HG03039 (cell line): ENCODE data around the gene ST6GALNAC4.
A peak's percentile ranks its signal among the peaks of the same experiment; 100 is the strongest.
"Not testable (repeated sequence)": the region's sequence is repeated elsewhere in the genome, so short reads cannot be mapped to it uniquely, and the experiment has no call there.

Experiments used
- ATAC-seq: cut with Tn5 transposase; IDR thresholded peaks from one replicate; pipeline ENCODE4 v1.9.1; 2021; ENCODE audit warnings: mild to moderate bottlenecking, moderate library complexity; ENCODE audit not compliant: unreplicated experiment

The ST6GALNAC4 gene

DNA sequence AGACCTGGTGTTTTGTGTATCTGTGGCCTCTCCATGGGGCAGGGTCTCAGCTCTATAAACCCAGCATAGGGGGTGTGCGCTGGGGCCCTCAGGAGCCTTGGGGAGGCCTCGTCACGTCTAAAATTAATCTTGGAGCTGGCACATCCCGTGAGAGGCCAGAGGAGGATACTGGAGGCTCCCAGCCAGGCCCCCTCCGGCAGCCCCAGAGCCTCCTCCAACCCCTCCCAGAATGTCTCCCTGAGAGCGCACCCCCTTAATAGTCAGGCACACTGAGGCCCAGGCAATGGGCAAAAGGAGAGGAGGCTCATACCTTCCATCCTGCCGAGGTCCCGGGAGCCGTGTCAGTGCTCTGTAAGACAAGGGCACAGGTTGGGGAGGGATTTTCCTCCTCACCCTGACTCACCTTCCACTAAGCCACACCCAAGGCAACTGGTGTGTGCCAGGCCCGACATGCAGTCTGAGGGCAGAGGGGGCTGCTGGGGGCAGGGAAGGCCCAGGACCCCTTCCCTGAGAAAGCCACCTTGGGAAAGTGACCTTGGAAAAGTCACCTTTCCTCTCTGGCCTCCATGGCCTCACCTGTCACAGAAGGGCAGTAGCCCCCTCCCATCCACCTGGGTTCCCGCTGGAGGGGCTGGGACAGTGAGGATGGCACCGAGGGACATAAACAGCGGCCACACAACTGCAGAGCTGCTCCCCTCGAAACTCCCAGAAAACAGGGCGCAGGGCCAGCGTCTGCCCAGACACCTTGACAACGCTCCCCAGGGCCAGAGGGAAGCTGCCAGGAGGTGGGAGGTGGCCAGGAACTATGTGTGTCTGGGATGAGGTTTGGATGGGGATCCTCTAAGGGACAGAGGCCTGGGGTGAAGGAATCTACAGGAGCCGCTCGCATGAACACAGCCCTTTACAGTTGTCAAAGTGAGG lies 42.3 kb downstream of the ST6GALNAC4 start:
- ATAC-seq: no peak

DNA sequence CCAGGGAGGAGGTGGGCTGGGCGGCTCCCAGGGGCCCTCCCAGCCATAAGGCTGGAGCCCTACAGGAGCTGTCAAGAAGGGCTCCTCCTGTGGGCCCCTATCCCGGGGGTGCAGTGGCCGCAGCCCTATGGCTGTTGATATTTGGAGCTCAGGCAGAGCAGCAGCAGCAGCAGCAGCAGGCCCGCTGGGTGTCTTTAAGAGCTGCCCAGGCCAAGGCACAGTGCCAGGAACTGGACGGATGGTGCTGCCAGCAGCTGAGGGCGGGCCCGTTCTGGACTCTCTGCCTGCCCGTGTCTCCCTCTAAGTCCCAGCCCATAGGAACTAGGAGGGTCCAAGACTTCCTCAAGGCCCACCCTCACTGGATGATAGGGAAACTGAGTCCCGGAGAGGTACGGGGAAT lies 43.0 kb downstream of the ST6GALNAC4 start:
- no peak for ATAC-seq

DNA sequence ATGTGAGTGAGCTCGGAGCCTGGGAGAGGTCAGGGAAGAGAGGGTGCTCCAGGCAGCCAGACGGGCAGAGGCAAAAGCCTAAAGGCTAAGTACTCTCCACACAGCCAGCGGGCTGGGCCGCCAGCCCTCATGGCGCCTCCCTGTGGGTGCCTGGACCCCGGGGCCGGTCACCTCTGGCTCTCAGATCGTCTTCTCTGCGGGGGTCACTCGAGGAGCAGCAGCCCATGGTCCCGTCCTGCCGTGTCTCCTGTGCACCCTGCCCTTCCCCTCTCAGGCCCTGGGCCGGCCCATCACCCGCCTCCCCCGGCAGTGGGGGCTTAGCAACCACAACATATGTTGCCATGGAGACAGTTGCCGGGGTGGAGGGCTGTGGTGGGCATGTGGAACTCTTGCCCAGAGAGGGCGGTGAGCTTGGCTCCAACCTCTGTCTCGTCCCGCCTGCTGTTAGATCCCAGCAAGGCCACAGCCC lies 43.6 kb downstream of the ST6GALNAC4 start:
- ATAC-seq: no peak

DNA sequence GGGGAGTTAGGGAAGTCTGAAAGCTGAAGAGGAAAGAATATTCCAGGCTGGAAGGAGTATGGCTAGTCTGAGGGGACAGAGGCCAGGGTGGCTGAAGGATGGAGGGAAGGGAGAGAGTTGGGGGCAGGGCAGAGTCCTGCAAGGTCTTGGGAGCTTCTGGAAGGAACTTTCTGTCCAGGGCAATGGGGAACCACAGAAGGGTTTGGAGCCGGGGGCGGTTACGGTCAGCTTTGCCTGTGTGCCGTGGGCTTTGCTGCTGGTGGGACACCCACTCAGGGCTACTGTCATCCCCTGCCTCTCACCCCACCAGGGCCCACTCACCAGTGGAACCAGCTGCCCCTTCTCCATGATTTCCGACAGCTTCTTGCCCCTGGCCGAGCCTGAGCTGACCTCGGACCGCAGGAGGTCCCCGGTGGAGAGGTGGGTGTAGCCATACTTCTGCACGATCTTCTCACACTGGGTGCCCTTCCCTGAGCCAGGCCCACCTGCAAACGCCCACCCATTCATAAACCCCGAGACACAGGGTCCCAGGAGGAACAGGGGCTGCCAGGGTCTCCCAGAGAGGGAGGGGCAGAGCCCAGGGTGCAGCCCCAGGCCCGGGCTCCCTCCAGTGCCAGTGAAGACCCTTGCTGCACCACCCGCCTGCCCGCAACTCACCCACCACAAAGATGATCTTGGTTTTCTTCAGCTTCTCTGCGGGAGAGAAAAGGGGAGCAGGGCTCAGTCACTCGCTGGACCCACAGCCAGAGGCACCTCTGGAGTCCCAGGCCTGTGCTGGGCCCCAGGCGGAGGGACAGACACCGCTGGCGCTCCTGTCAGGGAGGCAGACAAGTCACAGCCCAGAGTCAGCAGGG lies 44.2 kb downstream of the ST6GALNAC4 start:
- ATAC-seq: no peak

DNA sequence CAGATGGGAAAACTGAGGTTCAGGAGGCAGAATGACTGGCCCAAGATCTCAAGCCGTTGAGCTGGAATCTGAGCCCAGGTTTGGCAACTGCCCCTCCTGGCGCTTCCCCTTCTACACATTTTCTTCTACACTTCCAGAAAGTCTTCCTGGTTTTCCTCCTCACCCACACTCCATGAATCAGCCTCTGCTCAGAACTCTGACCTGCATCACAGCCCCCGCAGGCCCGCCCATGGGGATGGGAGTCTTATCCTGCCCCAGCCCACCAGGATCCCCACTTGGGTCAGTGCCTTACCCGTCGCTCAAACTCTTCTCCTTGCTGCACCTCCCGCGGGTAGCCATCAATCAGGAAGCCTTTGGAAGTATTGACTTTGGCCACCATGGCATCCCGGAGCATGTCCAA lies 45.3 kb downstream of the ST6GALNAC4 start:
- ATAC-seq: no peak

DNA sequence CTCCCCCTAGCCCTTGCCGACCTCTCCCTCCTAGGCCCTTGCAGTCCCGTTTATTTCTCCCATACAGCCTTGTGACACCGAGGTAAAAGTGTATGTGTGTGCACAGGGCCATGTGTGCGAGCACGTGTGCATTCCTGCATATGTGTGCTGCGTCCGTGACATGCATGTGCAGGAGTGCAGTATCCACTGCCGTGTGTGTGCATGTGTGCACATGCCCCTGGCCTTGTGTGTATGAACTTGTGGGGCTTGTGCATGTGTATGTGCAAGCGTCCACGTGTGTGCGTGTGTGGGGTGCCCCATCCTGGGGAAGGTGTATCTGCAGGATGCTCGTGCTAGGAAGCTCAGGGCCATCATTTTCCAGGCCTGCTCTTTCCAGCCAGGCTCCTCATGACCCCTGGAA lies 46.0 kb downstream of the ST6GALNAC4 start:
- no peak for ATAC-seq

DNA sequence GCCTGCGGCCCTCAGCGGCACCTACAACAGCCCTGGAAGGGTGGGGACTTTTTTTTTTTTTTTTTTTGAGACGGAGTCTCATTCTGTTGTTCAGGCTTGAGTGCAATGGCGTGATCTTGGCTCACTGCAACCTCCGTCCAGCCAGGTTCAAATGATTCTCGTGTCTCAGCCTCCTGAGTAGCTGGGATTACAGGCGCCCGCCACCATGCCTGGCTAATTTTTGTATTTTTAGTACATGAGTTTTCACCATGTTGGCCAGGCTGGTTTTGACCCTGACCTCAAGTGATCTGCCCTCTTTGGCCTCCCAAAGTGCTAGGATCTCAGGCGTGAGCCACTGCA lies 46.7 kb downstream of the ST6GALNAC4 start:
- not testable (repeated sequence) for ATAC-seq

DNA sequence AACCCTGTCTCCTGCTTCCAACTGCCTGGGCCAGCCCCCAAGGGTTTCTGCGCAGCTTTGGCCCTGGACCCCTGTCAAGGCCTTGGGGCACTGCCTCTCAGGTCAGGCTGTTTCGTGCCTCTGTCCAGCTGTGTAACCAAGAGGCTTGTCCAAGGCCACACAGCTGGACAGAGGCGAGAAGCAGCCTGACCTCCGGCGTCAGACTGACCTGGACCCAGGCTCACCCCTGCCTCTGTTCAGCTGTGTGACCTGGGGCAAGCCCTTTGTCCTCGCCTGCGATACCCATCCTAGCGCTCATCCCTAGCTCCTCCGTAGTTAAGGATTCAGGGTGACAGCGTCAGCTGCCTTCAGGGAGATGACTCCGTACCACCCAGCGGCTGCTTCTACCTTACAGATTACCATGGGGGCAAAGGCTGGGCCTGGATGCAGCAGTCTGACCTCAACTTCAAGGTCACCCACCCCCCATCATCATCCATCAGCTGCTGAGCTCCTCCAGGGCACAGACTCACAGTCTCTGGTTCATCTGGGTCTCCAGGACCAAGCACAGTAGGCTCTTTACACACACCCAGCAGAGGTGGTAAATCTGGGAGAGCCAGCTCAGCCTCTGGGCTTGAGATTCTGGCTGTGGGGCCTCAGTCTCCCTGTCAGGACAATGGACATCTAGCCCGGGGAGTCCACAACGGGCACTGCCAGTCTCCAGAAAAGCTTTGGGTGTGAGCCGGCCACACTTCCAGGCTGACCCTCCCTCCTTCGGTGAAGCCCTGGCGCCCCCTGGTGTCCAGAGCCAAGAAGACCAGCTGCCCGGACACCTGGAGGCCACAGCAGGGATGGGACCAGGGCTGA lies 47.3 kb downstream of the ST6GALNAC4 start:
- ATAC-seq: peak; percentile 62

DNA sequence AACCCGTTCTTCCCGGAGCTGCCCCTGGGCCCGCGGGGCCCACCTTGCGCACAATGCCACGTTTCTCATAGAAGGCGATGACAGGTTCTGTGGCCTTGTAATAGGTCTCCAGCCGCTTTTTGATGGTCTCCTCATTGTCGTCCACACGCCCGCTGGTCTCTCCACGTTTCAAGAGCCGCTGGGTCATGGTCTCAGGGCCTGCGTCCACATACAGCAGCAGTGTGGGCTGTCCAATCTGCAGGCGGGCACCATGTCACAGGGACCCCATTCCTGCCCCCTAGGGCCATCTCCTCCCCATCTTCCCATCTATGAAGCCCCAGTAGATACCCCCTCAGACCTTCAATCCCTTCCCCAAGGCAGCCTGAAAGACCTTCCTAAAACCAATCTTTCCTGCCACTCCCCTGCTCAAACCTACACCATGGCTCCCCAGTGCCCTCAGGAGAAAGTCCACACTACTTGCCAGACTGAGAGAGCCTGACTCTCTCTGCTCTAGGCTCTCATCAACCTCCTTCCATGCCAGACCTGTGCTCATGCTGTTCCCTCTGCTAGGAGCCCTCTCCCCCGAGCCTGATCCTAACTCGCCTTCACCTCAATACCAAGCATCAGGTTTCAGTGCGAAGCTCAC lies 48.5 kb downstream of the ST6GALNAC4 start:
- no peak for ATAC-seq

DNA sequence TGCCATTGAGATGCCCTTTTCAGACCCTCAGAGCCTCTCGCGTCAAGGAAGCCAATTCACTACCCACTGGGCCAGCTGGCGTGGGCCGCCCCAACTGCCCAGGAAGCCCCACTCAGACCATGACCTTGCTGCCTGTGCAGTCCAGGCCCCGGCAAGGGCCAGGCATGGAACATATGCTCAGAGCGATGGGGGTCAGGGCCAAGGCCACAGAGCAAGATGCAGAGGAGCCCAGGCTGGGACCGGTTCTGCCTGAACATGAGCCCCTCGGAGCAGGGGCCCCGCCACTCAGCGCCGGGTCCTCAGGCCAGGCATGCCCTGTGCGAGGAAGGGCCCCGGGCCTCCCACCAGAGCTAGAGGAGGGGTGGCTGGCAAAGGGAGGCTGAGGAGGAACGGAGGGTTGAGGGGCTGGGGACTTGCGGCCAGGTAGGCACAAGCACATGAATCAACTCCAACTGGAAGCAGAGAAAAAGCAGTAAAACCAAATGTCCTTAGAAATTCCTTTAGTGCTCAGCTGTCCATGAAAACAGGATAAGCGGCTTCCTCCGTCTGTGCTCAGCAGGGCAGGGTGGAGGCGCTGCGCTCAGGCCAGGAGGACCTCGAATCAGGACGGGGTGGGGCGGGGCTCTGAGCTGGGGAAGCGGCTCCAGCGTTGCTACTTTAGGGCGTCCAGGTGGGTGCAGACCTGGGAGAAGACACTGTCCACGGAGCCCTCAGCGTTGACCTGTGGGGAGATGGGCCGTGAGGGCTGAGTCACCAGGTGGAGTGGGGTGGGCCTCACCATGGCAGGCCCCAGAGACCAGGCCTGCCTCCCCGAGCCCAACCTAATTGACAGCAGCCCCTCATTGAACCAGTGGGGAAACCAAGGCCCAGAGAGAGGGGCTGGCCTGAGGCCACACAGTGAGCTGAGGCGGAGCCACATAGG lies 49.2 kb downstream of the ST6GALNAC4 start:
- ATAC-seq: no peak

DNA sequence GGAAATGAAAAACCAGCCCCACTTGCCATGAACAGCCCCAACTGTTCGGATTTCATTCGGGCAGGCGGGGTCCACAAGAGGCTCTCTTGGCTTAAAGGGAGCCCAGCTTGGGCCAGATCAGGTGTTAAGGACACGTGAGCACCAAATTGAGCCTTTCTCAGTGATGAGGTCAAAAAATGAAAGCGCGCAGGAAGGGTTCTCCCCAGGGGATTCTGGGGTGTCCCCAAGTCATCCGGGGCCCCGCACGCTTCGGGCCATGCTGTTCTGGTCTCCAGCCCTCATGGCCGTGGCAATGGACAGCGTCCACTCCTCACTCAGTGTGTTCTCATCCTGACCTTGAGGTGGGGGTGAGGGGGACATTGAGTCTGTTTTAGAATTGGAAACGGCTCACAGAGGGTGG lies 50.3 kb downstream of the ST6GALNAC4 start:
- no peak for ATAC-seq

DNA sequence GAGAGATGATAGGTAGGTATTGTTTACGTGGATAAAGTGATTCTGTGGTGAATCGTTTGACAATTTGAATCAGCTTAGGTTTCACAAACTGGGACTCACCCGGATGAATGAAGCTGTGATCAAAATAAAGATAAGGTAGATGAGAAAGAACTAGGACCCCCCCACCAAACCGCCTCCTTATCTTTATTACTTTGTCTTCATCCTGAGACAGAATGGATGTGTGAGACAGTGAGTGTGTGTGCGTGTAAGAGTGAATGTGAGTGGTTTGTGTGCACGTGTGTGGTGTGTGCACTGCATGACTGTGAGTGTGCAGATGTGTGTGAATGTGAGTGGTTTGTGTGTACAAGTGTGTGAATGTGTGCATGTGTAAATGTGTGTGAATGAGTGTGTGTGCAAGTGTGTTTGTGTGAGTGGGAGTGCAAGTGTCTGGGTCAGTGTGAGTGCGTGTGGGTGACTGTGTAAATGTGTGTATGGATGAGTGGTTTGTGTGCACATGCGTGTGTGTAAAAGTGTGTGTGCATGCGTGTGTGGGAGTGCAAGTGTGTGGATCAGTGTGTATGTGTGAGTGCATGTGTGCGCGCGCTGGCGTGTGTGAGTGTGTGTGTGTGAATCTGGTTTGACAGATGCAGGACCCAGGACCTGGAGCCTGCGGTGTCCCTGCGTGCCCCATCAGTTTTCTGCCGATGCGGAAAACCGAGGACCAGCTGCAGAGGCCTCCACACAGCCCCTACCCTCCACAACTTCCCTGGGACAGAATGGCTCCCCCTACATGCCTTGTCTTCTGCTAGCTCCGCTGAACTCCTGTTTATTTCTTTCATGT lies 51.0 kb downstream of the ST6GALNAC4 start:
- no peak for ATAC-seq

DNA sequence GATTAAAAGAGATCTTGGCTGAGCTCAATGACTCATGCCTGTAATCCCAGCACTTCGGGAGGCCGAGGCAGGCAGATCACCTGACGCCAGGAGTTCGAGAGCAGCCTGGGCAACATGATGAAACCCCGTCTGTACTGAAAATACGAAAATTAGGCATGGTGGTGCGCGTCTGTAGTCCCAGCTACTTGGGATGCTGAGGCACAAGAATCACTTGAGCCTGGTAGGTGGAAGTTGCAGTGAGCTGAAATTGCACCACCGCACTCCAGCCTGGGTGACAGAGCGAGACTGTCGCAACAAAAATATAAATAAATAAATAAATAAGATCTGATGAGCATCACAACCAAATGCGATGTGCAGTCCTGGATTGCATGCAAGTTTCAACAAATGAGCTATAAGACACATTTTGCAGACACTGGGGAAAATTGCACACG lies 53.6 kb downstream of the ST6GALNAC4 start:
- no peak for ATAC-seq

DNA sequence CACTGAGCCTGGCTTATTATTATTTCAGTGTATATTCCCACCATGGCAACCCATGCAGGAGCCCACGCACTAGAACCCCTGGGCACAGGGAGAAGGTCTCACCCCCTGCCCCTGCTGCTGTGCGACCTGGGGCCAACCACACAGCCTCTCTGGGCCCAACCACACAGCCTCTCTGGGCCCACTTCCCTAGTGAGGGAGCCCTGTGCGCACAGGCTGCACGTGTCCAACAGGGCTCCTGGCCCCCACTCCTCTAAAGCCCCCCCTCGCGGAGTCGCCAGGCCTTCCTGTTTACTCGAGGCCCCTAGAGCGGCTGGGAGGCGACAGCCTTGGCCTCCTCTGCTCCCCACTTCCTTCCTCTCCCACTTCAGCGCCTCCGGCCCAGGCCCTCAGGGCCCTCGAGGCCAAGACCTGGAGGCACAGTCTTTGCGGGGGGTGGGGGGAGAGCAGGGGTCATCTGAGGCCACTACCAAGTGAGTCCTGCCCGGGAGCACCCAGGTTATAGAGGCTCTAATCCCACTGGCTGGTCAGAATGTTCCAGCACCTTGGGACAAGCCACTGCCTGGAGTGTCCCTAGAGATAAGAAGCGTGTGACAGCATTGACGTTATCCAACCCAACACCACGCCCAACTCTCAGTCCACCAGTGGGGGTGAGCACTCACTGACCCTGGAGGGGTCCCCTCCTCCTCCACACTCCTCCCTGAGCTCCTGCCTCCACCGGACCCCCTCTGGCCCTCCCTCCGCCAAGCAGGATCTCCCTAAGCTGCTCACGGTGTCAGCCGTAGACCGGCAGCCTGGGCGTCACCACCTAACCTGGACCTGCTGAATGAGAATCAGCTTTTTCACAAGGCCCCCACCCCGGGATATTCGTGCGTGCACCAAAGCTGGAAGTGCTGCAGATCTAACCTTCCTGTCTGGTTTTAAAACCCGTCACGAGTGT lies 54.5 kb downstream of the ST6GALNAC4 start:
- ATAC-seq: no peak

DNA sequence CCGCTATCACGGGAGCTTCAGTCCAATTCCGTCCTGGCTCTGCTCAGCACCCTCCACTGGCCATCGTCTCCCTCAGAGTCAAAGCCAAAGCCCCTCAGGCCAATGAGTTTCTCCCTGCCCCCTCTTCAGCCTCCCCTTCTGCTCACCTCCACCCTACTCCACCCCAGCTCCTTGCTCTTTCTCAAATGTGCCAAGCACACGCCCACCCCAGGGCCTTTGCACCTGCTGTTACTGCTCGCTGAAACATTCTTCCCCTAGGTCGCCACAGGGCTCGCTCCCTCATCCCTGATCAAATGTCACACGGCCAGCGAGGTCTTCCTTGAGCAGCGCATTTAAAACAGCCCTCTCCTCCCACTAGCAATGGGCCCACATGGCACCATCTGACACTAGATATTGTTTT lies 56.1 kb downstream of the ST6GALNAC4 start:
- no peak for ATAC-seq

DNA sequence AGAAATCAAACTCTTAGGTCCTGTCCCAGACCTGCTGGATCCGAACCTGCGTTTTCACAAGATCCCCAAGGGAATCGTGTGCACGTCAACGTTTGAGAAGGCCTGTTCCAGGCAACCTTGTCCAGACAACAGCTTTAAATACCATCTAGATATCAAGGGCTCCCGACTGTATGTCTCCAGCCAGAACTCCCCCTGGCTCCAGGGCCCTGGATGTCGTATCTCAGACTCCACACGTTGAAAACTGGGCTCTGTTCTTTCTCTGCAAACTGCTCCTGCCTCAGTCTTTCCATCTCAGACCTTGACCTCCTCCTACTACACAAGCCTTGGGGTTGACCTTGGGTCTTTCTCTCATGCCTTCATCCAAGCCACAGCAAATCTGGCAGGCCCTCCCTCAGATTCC lies 56.6 kb downstream of the ST6GALNAC4 start:
- ATAC-seq: no peak

DNA sequence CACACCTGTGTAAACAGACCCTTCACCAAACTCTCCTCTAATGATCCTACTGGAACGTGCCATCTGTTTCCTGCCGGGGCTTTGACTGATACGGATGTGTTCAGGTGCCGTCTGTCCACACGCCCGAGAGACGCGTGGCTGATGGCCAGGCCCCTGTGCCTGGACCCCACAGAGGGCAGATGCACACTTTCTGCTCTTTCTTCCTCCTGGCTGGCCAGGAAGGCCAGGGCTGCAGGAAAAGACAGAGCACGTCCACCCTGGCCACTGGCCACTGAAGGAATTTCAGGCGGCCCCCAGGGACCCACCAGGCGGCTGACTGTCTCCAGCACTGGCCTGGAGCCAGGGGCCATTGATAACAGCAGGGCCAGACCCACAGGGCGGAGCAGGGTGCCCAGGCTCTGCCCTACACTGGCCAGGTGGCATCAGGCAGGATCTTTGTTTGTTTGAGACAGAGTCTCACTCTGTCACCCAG lies 58.8 kb downstream of the ST6GALNAC4 start:
- ATAC-seq: no peak
